GM19043 (cell line): ENCODE measurements around the gene GTPBP1.

Source experiments
- ATAC-seq: cut with Tn5 transposase; IDR thresholded peaks from one replicate; pipeline ENCODE4 v1.9.1; 2021; ENCODE audit warnings: low read depth; ENCODE audit not compliant: unreplicated experiment

Gene GTPBP1

DNA sequence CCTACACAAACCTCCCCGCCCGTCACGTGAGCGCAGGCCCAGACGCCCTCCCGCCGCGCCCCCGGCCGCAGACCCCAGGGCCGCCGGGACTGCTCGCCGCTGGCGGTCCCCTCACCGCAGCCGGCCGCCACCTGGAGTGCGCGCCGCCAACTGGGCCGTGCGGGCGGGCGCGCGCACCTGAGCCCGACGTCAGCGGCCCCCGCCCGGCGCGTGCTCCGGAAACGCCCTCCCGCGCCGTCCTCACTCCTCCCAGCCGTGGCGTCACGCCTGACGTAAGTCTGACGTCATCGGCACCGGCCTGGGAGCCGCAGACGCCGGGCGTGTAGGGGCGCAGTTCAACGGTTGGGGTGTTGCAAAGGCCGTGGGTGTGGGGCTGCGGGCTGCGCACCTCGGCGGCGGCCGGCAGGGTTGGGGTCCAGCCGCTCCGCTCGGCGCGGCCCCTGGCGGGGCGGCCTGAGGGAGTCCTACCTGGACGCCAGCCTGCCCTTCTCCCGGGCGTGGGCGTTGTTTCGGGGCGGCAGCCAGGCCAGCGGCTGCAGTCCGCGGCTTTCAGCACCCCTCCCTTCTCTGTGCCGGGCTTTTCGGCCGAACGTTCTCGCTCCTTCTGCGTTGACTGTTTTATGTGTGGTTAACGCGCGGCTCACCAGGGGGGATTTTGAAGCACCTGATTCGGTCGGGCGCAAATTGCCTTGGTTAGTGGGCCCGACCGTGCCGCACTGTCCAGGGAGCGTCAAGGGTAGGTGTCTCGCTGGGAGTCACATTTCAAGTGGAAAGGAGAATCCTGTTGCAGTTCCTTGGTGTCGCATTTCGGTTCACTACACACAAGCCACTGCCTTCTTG lies 4.7 kb upstream of the GTPBP1 start, which contains the start of gene JOSD1:
Gene JOSD1, minus strand, starts transcription at position 155 of the 840 bp plus-strand sequence. CDS start 956 bp downstream, outside the sequence.
- ATAC-seq: no peak

DNA sequence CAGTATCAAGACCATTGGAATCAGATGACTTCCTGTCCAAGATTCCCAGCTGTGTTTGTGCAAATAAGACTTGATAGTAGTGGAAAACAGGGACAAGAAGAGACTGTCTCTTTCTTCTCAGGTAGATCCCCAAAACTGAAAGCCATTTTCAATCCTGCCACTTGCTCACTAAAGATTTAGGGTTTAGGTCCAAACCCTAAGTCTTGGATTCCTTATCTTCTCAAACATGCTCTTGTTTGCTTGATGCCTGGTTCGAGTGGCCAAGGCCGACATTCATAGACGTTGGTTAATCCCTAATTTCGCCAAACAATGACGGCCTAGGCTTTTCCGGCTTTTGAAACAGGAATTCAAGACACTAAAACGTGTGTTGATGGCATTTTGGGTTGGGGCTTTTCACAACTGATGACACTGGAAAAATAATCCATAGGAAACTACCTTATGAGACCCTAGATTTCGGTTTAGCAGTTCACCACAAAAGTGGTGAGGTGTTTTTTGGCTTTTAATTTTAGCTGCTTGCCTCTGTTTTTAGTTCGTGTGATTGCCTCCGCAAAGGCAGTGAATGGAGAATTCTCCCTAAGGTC lies 1.0 kb upstream of the GTPBP1 start:
- no peak for ATAC-seq

DNA sequence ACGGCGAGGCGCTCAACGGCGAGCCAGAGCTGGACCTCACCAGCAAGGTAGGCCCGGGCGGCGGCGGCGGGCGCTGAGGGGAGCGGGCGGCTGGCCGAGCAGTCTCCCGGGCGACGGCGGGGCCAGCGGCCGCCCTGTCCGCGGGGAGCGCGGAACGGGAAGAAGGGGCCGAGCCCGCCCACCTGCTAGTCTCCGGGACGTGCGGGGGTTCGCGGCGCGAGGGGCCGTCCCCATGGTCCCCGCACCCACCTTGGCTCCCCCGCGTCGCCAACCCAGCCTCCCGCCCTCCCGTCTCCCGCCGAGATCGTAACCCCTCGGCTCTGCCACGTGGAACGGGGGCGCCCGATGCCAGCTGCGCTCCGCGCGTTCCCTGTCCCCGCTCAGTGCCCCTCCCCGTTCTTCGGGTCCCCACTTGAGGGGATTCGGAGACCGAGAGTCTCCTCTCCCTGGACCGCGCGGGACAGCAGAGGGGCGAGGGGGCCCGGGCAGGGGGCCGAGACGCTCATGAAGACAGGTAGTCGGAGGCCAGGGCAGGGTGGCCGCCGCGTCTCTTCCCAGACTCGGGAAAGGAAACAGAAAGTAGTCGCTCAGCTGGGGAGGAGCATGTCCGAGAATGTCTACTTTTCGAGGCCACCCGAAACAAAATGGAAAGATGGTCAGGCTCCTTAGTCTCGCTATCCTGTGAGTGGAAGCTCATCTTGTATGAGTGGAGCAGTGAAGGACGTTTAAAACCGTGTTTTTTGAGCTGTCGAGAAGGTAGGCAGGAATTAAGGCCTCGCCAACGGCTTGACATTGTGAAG lies 557 bp downstream of the GTPBP1 start:
- ATAC-seq: no peak

DNA sequence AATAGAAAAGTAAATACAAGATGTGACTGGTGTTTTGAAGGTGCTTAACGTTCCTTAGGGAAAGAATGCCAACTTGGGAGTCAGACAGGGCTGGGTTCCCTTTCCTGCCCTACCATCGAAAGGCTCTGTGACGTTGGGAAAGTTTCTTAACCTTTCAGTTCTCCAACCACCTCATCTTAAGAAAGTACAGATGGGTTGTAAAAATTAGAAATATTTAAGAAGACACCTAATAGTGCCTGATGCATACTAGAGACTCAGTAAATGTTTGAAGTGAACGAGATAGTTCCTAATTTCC lies 1.1 kb downstream of the GTPBP1 start:
- no peak for ATAC-seq

DNA sequence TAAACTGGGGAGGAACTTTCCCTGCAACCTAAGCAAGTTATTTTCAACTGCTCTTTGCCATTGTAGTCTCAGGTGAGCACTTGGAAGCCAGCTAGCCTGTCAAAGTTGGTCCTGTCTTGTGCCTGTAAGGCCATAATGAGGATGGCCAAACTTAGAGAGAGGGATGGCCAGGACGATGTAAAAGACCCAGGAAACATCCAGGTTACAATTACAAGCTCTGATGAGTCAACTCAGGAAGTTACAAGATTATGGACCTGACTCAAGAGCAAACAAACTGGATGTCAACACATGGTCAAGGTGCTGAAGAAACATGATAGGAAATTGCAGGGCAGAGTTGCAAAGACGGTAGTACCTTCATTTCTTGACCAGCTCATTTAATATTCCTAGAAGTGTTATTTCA lies 1.6 kb downstream of the GTPBP1 start:
- ATAC-seq: no peak

DNA sequence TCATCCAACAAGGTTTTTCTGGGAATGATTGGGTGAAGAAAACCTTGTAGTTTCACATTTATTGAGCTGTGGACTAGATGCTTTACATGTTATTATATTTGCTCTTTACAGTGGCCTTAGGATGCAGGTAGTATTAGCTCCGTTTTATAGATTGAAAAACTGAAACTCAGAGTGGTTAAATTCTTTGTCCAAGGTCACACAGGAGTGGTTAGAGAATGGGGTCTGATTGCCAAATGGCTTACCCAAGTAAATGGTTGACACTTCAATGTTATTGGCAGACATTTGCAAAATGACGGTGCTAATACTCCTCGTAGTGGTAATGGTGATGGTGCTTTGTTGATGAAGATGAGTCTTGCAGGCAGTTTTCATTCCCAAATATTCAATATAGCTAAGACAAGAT lies 2.2 kb downstream of the GTPBP1 start:
- ATAC-seq: no peak

DNA sequence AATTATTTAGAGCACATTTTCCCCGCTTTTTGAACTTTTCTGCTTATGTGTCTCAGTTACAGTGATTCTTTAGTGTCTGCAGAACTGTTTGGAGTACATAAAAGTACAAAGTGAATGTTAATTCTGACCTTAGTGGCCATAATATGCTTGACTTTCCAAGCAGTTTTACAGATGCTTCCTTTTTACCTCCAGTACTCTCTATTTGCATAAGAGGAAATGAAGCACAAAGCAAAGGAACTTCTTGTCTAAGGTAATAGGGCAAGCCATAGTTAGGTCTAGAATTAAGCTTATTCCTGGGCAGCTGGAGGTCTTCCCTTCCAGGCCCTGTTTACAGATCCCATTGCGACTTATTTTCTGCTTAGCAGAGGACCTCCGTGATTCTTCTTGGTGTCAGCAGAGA lies 3.6 kb downstream of the GTPBP1 start:
- no peak for ATAC-seq

DNA sequence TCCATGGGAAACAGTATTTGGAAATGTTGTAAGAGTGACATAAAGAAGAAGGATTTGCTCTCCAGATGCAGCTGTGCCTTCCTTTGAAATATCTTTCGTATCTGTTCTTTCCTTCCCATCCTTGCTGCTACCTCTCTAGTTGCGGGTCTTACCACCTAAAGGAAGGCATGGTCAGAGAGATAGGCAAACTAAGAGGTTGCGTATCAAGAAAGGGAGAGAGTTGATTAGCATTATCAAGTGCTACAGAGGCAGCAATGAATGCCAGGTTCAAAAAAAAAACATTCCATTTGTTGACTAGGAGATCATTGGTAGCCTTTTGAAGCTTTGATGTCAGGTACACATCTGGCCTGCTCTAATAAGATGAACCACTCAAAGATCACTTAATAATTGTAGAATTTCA lies 4.6 kb downstream of the GTPBP1 start:
- ATAC-seq: no peak

DNA sequence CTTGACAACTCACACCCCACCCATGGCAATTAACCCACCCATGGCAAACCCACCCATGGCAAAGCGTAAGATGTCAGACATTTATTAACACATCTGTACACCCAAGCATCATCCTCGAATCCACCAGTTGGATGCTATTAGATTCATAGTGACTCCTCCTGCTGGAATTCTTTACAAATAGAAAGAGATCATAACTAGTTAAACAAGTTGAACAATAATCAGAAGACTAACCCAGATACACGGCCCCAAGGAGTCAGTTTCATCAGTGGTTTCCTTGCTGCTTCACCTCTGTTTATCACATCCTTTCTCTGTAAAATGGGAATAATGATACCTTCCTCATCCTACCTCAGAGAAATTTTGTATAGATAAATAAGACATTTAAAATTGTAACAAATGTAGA lies 5.1 kb downstream of the GTPBP1 start:
- no peak for ATAC-seq

DNA sequence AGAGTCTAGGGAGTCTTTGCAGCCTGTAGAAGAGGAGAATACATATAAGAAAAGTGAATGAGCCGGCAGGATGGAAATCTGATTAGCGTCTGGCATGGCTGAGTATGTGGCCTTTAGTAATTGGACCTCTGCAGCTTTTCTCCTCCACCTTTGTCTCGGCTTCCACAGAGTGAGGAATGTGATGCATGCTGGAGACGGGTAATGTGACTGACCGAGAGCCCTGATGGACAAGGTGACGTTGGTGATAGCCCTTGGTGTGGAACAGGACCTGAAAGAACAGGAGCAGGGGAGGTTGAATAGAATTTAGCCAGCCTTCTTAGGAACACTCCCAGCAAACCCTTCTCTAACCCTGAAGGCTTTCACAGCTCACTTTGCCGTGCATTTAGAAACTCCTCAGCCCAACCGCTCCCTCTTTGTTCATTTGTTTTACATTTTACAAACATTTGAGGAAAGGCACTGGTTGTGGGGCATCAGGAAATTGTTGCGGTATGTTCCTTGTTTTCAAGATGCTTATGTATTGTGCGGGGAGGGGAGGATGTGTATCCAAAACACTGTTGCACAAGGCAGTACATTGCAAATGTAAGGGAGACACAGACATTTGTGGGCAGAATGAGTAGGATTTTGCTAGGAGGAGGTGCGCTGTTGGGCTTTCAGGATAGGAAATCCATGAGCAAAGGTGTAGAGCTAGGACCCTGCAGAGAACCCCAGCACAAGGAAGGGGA lies 6.9 kb downstream of the GTPBP1 start:
- no peak for ATAC-seq

DNA sequence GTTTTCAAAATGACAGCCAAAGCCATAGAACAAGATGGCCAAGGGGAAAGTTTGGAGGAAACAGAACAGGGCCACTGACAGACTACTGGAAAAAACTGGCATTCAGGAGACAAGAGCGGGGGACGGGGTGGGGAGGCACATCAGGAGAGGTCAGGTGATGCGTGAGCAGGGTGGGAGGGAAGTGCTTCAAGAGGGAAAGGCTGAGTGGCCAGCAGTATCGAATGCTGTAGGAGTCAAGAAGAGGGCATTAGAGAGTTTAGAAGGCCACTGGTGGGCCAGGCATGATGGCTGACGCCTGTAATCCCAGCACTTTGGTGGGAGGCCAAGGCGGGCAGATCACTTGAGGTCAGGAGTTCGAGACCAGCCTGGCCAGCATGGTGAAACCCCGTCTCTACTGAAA lies 8.2 kb downstream of the GTPBP1 start:
- ATAC-seq: no peak

DNA sequence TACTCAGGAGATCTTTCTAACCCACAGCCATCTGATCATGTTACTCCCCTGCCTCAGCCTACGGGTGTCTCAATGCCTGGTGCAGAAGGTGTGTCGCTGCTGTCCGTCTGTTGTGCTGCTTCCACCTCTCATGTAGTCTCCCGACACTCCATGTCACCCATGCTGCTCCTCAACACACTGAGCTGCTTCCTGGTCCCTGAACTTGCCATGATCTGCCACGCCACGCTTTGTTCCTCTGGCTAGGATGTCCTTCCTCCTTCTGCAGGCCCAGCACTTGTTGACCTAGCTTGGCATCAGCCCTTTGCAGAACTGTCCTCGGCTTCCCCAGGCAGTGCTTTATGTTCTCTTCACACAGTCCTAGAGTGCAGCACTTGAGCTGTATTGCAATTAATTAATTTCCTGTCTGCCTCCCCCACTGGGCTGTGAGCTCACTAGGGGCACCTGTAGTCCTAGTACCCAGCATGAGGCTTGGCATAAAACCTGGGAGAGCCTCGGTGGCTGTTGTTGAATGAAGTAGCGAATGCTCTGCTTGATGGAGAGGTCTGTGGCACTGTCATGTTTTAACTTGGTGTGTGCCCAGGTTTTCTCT lies 9.5 kb downstream of the GTPBP1 start:
- ATAC-seq: no peak

DNA sequence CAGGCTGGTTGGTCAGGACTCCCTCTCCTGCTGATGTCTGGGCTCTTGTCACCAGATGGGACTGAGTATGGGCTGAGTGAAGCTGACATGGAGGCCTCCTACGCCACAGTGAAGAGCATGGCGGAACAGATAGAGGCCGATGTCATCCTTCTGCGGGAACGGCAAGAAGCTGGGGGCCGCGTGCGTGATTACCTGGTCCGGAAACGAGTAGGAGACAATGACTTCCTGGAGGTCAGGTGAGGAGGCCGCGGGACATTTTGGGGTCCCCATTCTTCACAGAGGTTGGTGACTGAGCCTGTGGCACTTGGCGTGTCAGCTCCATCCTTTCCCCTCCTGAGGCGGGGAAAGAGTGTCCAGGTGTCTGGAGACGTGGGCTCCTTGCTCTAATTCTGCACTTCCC lies 10.1 kb downstream of the GTPBP1 start:
- no peak for ATAC-seq

DNA sequence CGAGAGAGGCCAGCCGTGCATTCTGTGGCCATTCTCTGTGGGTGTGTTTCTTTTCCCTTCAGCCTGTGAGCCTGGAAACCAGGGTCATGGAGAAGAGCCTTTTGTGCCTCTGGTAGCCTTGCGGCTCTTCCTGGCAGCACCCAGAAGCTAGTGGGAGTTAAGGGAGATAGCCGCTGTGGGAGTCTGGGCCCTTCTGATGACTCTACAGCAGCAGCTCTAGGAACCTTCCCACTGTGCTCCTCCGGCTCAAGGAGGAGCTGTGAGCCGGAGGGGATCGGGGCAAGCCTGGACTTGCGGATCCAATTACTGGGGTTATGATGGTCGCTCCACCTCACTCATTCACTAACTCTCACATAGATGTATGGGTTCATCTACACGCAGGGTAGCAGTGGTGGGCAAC lies 10.5 kb downstream of the GTPBP1 start:
- ATAC-seq: no peak

DNA sequence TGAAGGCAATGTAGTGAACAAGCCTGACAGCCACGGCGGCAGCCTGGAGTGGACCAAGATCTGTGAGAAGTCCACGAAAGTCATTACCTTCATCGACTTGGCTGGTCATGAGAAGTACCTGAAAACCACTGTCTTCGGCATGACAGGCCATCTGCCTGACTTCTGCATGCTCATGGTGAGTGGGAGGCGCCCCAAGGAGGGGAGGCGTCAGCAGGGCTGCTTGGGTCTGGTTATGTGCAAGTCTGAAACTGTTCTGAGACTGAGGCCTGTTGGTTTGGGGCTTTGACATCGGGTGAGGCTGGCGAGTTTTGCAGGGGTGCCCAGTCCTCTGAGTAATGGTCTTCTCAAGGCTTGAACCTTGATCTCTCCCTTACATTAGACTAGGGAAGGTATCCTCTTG lies 11.1 kb downstream of the GTPBP1 start:
- no peak for ATAC-seq

DNA sequence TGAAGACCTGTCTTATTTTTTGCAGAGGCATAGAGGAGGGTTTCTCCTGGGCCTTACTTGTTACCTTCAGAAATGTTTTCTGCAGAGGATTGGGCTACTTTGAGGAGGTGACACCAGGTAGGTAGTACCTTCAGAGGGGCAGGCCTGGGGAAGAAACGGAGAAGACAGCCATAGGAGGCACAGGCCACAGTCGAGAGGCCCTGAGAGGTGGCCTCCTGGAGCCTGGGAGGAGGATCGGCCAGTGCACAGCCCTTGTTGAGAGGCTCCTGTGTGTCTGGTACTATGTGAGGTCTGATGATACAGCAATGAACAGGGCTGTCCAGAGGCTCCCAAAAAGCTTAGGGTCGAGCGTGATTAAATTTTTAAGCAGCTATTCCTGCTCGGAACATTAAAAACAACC lies 11.5 kb downstream of the GTPBP1 start:
- no peak for ATAC-seq

DNA sequence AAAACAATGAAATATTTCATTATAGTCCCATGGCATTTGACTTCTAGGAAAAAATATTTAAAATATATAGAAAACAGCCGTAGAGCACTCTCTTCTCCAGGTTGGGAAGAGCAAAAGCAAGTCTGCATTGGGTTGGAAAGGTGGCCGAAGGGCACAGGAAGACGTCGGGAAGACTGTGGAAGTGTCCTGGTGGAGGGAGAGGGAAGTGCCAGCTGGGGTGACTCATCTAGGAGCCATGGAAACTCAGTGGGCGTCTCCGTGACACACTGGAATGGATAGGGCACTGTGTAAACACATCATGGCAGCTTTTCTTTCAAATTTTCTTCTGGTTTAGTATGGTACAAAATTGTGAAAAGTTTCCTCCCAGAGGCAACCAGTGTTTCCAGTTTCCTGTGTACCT lies 12.7 kb downstream of the GTPBP1 start:
- no peak for ATAC-seq

DNA sequence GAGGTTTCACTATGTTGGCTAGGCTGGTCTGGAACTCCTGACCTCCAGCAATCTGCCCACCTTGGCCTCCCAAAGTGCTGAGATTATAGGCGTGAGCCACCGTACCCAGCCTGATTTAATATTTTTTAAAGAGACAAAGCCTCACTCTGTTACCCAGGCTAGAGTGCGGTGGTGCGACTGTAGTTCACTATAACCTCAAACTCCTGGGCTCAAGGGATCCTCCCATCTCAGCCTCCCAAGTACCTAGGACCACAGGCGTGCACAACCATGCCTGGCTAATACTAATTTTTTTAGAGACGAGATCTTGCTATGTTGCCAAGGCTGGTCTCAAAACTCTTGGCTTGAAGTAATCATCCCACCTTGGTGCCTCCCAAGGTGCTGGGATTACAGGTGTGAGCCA lies 13.5 kb downstream of the GTPBP1 start:
- no peak for ATAC-seq

DNA sequence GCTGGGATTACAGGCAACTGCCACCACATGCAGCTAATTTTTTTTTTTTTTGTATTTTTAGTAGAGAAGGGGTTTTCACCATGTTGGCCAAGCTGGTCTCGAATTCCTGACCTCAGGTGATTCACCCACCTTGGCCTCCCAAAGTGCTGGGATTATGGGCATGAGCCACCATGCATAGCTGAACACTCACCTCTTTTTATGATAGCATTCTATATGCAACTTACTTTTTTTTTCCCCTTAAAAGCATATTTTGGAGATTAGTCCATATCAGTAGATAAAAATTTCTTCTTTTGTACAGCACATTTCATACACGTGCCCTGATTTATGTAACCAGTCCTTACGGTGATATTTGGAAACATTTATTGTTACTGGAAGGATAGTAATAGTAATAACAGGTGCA lies 14.6 kb downstream of the GTPBP1 start:
- ATAC-seq: no peak

DNA sequence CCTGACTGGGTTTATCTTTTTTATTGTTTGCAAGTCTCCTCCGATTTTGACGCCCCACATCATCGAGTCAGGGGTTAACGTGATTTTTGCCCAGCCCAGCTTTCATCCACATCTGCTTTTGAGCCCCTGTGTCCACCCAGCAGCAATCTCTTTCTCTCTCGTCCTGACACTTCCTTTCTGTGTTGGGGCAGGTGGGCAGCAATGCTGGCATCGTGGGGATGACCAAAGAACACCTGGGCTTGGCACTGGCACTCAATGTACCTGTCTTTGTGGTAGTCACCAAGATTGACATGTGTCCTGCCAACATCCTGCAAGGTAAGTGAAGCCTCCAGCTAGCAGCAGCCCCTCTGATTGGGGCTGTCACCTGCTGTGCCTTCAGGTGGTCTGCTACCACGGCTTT lies 15.8 kb downstream of the GTPBP1 start:
- ATAC-seq: no peak

DNA sequence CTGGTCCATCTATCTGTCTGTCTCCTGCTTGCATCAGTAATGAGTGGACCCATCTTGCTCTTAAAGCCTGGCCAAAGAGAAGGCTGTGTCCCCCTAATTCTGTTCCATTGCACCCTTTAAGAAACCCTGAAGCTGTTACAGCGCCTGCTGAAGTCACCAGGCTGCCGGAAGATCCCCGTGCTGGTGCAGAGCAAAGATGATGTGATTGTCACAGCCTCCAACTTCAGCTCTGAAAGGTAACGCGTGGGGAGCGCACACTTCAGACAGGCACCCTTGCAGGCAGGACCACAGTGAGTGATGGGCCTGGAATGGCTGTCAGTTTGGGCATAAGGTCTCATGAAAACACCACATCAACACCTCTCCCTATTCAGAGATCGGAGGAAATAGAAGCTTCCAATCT lies 18.4 kb downstream of the GTPBP1 start:
- no peak for ATAC-seq
